ENCODE results near the gene APOB.

Gene APOB

DNA sequence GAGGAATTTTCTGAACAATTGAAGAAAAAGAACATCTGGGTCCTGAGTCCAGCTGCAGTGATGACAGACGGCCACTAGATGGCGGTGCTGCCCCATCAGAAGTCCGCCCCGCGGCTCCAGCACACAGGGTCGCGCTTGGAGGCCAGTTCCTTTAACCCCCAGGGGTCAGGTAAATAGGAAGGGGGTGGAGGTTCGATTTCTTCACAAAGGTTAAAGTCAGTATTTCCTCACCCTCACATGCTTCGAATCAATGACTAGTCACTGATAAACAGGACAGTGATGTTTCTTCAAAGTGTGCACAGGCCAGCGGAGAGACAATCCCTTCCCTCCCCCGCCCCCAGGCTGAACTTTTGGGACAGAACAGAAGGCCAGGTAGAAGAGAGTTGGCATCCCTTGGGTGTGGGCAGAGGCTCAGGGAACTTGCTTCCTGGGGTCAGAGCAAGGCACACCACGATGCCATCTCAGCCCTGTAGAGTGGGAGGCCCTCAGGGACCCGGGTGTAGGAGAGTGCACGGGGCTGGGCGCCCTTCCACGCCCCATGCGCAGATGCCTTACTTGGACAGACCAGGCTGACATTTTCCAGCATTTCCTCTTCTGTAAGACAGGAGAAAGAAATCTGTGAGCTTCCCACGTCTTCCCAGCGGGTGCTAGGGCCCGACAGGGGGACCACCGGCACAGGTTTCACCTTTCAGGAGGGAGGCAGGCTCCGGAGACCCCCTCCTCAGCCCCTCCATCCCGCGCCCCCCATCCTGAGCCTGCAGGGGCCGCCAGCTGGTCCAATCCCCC lies 722 bp downstream of the APOB start:
- H2BK5ac ChIP-seq (ENCODE audit: low read length): no peak overlapping the region
- no peak overlapping the region for H2AK5ac ChIP-seq (ENCODE audit: low read length)
- peak overlapping the region; percentile 14 for H3K9ac ChIP-seq (ENCODE audit: low read length)
- peak; percentile 74 for DNase-seq
- H3K4ac ChIP-seq (ENCODE audit: low read depth, low read length): no peak overlapping the region
- no peak overlapping the region for H3K23ac ChIP-seq (ENCODE audit: low read length)
- WGBS (ENCODE audit: extremely low coverage, insufficient coverage, low lambda C conversion rate): no CpG with 5 or more reads among the region's 25 CpGs
- peak overlapping the region; percentile 32 for H3K4me3 ChIP-seq (ENCODE audit: low read length)
- no peaks in the 10 kb centered on the region for H3K36me3 ChIP-seq (ENCODE audit: control insufficient read depth, insufficient read depth, low read length)
- peak overlapping the region; percentile 71 for H3K56ac ChIP-seq (ENCODE audit: low read length)
- H4K5ac ChIP-seq (ENCODE audit: low read length): no peak overlapping the region
- H2BK120ac ChIP-seq (ENCODE audit: low read depth, low read length): no peak overlapping the region
- H3K27ac ChIP-seq (ENCODE audit: low read depth, low read length): no peak overlapping the region
- H3K4me2 ChIP-seq (ENCODE audit: low read length): peak overlapping the region; percentile 70
- H3K79me2 ChIP-seq (ENCODE audit: control insufficient read depth, insufficient read depth, low read length): no peaks in the 10 kb centered on the region
- no peak overlapping the region for H4K8ac ChIP-seq (ENCODE audit: low read depth, low read length)
- H3K27me3 ChIP-seq (ENCODE audit: insufficient read depth, low read length, poor library complexity): no peaks in the 10 kb centered on the region
- H3K4me1 ChIP-seq (ENCODE audit: control insufficient read depth, low read depth, low read length): no peaks in the 10 kb centered on the region
- H3K79me1 ChIP-seq (ENCODE audit: low read length): no peaks in the 10 kb centered on the region
- H3K18ac ChIP-seq (ENCODE audit: low read length): no peak overlapping the region
- H2BK15ac ChIP-seq (replicated peaks; ENCODE audit: low read depth): no peak overlapping the region

DNA sequence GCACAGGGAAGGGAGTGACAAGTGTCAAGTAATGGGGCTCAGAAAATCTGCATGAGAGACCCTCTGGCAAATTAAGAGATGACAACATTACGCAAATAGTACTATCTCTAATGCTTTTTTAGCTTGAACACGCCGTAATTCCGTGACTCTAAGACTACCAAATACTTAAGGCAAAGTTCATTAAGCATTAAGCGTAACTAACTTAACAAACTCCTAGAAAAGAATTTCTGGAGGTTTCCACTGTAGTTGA lies 1.2 kb downstream of the APOB start:
- H3K23ac ChIP-seq (ENCODE audit: low read length): no peak overlapping the region
- no peak overlapping the region for H2BK120ac ChIP-seq (ENCODE audit: low read depth, low read length)
- H3K4me3 ChIP-seq (ENCODE audit: low read length): no peak overlapping the region
- no peak overlapping the region for H3K56ac ChIP-seq (ENCODE audit: low read length)
- H3K36me3 ChIP-seq (ENCODE audit: control insufficient read depth, insufficient read depth, low read length): no peaks in the 10 kb centered on the region
- no peak overlapping the region for H3K4ac ChIP-seq (ENCODE audit: low read depth, low read length)
- no peaks in the 10 kb centered on the region for H3K79me1 ChIP-seq (ENCODE audit: low read length)
- H3K79me2 ChIP-seq (ENCODE audit: control insufficient read depth, insufficient read depth, low read length): no peaks in the 10 kb centered on the region
- no peak overlapping the region for H3K9ac ChIP-seq (ENCODE audit: low read length)
- H3K18ac ChIP-seq (ENCODE audit: low read length): no peak overlapping the region
- no peak overlapping the region for H2BK5ac ChIP-seq (ENCODE audit: low read length)
- H3K4me1 ChIP-seq (ENCODE audit: control insufficient read depth, low read depth, low read length): no peaks in the 10 kb centered on the region
- H4K8ac ChIP-seq (ENCODE audit: low read depth, low read length): no peak overlapping the region
- no peak overlapping the region for H3K27ac ChIP-seq (ENCODE audit: low read depth, low read length)
- H4K5ac ChIP-seq (ENCODE audit: low read length): no peak overlapping the region
- H3K27me3 ChIP-seq (ENCODE audit: insufficient read depth, low read length, poor library complexity): no peaks in the 10 kb centered on the region
- H3K4me2 ChIP-seq (ENCODE audit: low read length): no peak overlapping the region
- no peak overlapping the region for H2BK15ac ChIP-seq (replicated peaks; ENCODE audit: low read depth)
- no CpG with 5 or more reads among the region's 5 CpGs for WGBS (ENCODE audit: extremely low coverage, insufficient coverage, low lambda C conversion rate)
- H2AK5ac ChIP-seq (ENCODE audit: low read length): no peak overlapping the region
- no peak for DNase-seq

DNA sequence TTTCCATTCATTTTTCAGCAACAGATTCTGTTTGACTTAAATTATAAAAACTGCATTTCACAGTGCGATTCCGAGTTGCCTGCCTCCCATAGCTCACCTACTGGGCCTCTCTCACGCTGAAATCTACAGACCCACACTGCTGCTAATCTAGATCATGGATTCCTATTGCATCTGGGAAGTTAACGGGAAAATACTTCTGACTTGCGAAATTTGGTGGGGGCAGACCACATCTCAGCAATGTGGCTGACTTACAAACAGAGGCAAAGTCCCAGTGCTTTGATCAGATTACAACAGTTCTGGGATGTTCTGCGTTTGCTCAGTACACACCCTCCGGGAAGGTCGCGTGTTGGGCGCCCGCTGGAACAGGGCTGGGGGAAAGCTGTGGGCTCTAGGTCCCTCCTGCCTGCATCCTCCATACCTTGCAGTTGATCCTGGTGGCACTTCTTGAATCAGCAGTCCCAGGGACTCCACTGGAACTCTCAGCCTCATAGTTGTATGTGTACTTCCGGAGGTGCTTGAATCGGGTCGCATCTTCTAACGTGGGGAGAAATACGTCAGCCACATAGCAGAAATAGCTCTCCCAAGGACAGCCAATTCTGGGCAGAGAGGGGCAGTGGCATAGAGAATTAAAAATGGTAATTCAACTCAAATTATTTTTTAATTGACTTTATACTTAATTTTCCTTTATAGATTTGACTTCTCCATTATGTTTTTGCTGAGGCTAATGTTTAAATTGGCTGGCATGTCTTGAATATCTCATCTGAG lies 1.7 kb downstream of the APOB start:
- Histone ChIP-seq H3K4me1 (ENCODE audit: control insufficient read depth, low read depth, low read length) (no peaks in the 10 kb centered on the region), H2BK5ac (ENCODE audit: low read length) (no peak overlapping the region), H3K27ac (ENCODE audit: low read depth, low read length) (no peak overlapping the region), H3K4me3 (ENCODE audit: low read length) (no peak overlapping the region), H3K56ac (ENCODE audit: low read length) (no peak overlapping the region), H2BK15ac (replicated peaks; ENCODE audit: low read depth) (no peak overlapping the region), H3K18ac (ENCODE audit: low read length) (no peak overlapping the region), H3K79me2 (ENCODE audit: control insufficient read depth, insufficient read depth, low read length) (no peaks in the 10 kb centered on the region), H2AK5ac (ENCODE audit: low read length) (no peak overlapping the region), H3K9ac (ENCODE audit: low read length) (no peak overlapping the region), H3K4me2 (ENCODE audit: low read length) (no peak overlapping the region), H4K5ac (ENCODE audit: low read length) (no peak overlapping the region), H3K27me3 (ENCODE audit: insufficient read depth, low read length, poor library complexity) (no peaks in the 10 kb centered on the region), H3K79me1 (ENCODE audit: low read length) (no peaks in the 10 kb centered on the region), H3K36me3 (ENCODE audit: control insufficient read depth, insufficient read depth, low read length) (no peaks in the 10 kb centered on the region), H4K8ac (ENCODE audit: low read depth, low read length) (no peak overlapping the region), H2BK120ac (ENCODE audit: low read depth, low read length) (no peak overlapping the region), H3K23ac (ENCODE audit: low read length) (no peak overlapping the region), H3K4ac (ENCODE audit: low read depth, low read length) (no peak overlapping the region)
- no CpG with 5 or more reads among the region's 16 CpGs for WGBS (ENCODE audit: extremely low coverage, insufficient coverage, low lambda C conversion rate)
- DNase-seq: no peak

DNA sequence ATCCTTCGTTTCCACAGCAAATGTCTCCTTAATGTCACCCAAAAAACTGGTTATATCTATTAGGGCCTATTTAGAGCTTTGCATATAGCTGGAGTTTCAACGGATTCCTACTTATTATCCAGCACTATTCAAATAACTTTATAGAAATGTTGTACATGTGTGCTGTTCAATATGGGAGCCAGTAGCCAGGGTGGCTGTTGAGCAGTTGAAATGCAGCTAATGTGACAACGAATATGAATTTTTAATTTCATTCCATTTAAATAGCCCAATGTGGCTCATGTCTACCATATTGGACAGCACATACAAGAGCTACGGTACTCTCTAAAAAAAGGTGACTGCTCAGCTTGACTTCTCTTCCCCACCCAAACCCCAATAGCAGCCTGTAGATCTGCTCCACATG lies 2.4 kb downstream of the APOB start:
- H3K18ac ChIP-seq (ENCODE audit: low read length): no peak overlapping the region
- no peak overlapping the region for H3K4me2 ChIP-seq (ENCODE audit: low read length)
- H4K5ac ChIP-seq (ENCODE audit: low read length): no peak overlapping the region
- no peak overlapping the region for H2BK120ac ChIP-seq (ENCODE audit: low read depth, low read length)
- H3K4ac ChIP-seq (ENCODE audit: low read depth, low read length): no peak overlapping the region
- H4K8ac ChIP-seq (ENCODE audit: low read depth, low read length): no peak overlapping the region
- DNase-seq: no peak
- H3K36me3 ChIP-seq (ENCODE audit: control insufficient read depth, insufficient read depth, low read length): no peaks in the 10 kb centered on the region
- no peak overlapping the region for H3K23ac ChIP-seq (ENCODE audit: low read length)
- no peak overlapping the region for H3K9ac ChIP-seq (ENCODE audit: low read length)
- no peak overlapping the region for H3K56ac ChIP-seq (ENCODE audit: low read length)
- H2BK15ac ChIP-seq (replicated peaks; ENCODE audit: low read depth): no peak overlapping the region
- no peaks in the 10 kb centered on the region for H3K79me2 ChIP-seq (ENCODE audit: control insufficient read depth, insufficient read depth, low read length)
- H3K27me3 ChIP-seq (ENCODE audit: insufficient read depth, low read length, poor library complexity): no peaks in the 10 kb centered on the region
- no peak overlapping the region for H3K4me3 ChIP-seq (ENCODE audit: low read length)
- no peak overlapping the region for H3K27ac ChIP-seq (ENCODE audit: low read depth, low read length)
- H2BK5ac ChIP-seq (ENCODE audit: low read length): no peak overlapping the region
- H3K79me1 ChIP-seq (ENCODE audit: low read length): no peaks in the 10 kb centered on the region
- WGBS (ENCODE audit: extremely low coverage, insufficient coverage, low lambda C conversion rate): no CpG with 5 or more reads among the region's 4 CpGs
- H3K4me1 ChIP-seq (ENCODE audit: control insufficient read depth, low read depth, low read length): no peaks in the 10 kb centered on the region
- H2AK5ac ChIP-seq (ENCODE audit: low read length): no peak overlapping the region

DNA sequence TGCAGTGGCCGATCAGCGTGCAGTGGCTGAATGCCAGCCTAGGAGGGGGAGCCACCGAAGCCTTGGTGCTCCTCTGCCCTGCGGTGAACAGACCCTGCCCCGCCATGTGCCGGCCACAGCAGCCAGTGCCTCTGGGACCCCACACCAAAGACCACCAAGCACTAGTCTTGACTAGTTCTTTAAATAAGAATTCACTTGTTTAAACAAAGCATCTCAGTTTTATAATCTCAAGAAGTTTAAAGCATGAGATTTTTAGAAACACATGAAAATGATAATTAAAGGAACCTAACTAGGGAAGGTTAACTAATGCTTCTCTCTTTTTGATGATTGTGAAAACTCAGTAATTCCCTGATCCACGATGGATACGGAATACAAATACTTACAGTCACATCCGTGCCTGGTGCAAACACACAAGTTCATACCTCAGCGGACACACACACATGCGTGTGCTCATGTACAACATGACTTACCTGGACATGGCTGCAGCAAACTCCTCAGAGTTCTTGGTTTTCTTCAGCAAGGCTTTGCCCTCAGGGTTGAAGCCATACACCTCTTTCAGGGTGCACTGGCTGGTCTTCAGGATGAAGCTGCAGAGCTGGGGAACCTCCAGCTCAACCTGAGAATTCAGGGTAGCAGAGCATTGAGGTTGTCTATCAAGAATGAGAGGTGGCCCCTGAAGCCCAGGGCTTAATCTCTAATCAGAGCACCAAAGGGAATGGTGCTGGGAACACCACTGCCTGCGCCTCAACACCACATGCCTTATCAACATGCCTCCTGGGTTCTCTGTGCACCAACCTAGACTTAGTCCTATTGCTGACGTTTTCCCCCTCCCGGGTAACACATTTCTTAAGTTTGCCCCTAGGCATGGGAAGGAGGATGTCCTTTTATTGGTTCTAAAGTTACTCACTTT lies 3.1 kb downstream of the APOB start:
- no peak overlapping the region for H2BK5ac ChIP-seq (ENCODE audit: low read length)
- H4K8ac ChIP-seq (ENCODE audit: low read depth, low read length): no peak overlapping the region
- H2BK15ac ChIP-seq (replicated peaks; ENCODE audit: low read depth): no peak overlapping the region
- no peak overlapping the region for H3K27ac ChIP-seq (ENCODE audit: low read depth, low read length)
- no peak overlapping the region for H2AK5ac ChIP-seq (ENCODE audit: low read length)
- no peak overlapping the region for H3K4me2 ChIP-seq (ENCODE audit: low read length)
- no peak overlapping the region for H3K18ac ChIP-seq (ENCODE audit: low read length)
- H3K4me3 ChIP-seq (ENCODE audit: low read length): no peak overlapping the region
- no peak overlapping the region for H3K56ac ChIP-seq (ENCODE audit: low read length)
- no peak overlapping the region for H3K23ac ChIP-seq (ENCODE audit: low read length)
- H3K79me1 ChIP-seq (ENCODE audit: low read length): no peaks in the 10 kb centered on the region
- DNase-seq: no peak
- H3K9ac ChIP-seq (ENCODE audit: low read length): no peak overlapping the region
- no CpG with 5 or more reads among the region's 14 CpGs for WGBS (ENCODE audit: extremely low coverage, insufficient coverage, low lambda C conversion rate)
- no peak overlapping the region for H2BK120ac ChIP-seq (ENCODE audit: low read depth, low read length)
- H3K4ac ChIP-seq (ENCODE audit: low read depth, low read length): no peak overlapping the region
- no peaks in the 10 kb centered on the region for H3K36me3 ChIP-seq (ENCODE audit: control insufficient read depth, insufficient read depth, low read length)
- H4K5ac ChIP-seq (ENCODE audit: low read length): no peak overlapping the region
- no peaks in the 10 kb centered on the region for H3K4me1 ChIP-seq (ENCODE audit: control insufficient read depth, low read depth, low read length)
- no peaks in the 10 kb centered on the region for H3K79me2 ChIP-seq (ENCODE audit: control insufficient read depth, insufficient read depth, low read length)
- no peaks in the 10 kb centered on the region for H3K27me3 ChIP-seq (ENCODE audit: insufficient read depth, low read length, poor library complexity)

All from mesendoderm (in vitro differentiated cells).